Measurements from ENCODE around the gene ATP5PD. TPM values are rescaled to one million over a fixed set of nuclear protein-coding genes. Genes with fewer than 3 reads are reported as not detected.

Gene ATP5PD
- total RNA-seq, 1 donor from 2014 or later, result 277 TPM

DNA sequence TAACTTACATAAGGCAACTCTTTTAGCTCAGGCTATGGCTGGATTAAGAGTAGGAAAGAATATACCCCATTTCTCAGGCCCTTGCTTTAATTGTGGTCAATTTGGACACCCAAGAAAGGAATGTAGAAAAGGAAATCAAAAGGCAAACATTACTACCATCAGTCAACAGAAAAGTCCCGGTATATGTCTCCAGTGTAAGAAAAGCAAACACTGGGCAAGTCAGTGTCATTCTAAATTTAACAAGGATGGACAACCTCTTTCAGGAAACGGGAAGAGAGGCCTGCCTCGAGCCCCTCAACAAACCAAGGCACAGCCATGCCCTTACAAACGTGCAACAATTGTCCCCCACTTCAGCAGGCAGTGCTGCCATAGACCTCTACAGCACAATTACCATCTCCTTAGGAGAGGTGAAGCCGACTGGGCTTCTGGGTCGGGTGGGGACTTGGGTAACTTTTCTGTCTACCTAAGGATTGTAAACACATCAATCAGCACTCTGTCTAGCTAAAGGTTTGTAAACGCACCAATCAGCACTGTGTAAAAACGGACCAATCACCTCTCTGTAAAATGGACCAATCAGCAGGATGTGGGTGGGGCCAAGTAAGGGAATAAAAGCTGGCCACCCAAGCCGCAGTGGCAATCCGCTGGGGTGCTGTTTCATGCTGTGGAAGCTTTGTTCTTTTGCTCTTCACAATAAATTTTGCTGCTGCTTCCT, 21.9 kb downstream of the ATP5PD start:
- H3K27me3 ChIP-seq (ENCODE audit: control insufficient read depth, insufficient read depth, low read length), result no peaks in the 10 kb centered on the region
- DNase-seq (ENCODE audit: low read depth), result no peak
- H3K4me3 ChIP-seq (ENCODE audit: low read depth, low read length), result no peak overlapping the region
- TF ChIP-seq, protein P1, sequence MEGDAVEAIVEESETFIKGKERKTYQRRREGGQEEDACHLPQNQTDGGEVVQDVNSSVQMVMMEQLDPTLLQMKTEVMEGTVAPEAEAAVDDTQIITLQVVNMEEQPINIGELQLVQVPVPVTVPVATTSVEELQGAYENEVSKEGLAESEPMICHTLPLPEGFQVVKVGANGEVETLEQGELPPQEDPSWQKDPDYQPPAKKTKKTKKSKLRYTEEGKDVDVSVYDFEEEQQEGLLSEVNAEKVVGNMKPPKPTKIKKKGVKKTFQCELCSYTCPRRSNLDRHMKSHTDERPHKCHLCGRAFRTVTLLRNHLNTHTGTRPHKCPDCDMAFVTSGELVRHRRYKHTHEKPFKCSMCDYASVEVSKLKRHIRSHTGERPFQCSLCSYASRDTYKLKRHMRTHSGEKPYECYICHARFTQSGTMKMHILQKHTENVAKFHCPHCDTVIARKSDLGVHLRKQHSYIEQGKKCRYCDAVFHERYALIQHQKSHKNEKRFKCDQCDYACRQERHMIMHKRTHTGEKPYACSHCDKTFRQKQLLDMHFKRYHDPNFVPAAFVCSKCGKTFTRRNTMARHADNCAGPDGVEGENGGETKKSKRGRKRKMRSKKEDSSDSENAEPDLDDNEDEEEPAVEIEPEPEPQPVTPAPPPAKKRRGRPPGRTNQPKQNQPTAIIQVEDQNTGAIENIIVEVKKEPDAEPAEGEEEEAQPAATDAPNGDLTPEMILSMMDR (IDR thresholded peaks at IDR 0.05; ENCODE audit: insufficient read depth, low read length, severe bottlenecking), result no peak
- peaks cover 8% of the 10 kb centered on the region for H3K36me3 ChIP-seq (ENCODE audit: control insufficient read depth, insufficient read depth, low read length)
- no peak for FAIRE-seq

DNA sequence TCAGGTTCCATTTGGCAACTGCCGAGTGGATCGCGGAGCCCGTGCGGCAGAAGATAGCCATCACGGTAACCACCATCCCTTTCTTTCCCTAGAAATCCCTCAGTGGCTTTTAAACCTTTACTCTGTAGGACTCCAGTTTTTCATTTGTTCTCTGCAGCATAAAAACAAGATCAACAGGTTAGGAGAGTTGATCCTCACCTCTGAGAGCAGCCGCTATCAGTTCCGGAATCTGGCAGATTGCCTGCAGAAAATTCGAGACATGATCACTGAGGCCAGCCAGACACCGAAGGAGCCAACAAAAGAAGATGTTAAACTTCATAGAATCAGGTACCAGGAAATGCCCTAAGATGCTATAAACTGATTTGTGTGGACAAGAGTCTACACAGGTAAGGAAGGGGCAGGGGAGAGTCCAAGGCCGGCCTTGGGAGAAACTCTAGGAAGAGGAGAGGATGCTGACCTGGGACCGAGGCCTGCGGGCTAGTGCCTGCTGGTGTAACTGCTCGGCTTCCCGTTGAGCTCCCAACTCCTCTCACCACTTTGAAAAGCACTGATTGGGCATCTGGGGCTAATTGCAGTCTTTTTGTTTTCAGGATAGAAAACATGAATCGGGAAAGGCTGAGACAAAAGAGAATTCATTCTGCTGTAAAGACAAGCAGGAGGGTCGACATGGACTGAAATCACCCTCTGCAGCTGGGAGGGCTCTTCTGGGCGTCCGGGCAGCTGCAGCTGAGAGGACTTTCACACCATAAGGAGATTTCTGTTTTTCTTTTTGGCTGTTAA, 26.2 kb downstream of the ATP5PD start:
- TF ChIP-seq, protein P1 (IDR thresholded peaks at IDR 0.05; ENCODE audit: insufficient read depth, low read length, severe bottlenecking), result no peak
- FAIRE-seq, result no peak
- H3K4me3 ChIP-seq (ENCODE audit: low read depth, low read length), result no peak overlapping the region

DNA sequence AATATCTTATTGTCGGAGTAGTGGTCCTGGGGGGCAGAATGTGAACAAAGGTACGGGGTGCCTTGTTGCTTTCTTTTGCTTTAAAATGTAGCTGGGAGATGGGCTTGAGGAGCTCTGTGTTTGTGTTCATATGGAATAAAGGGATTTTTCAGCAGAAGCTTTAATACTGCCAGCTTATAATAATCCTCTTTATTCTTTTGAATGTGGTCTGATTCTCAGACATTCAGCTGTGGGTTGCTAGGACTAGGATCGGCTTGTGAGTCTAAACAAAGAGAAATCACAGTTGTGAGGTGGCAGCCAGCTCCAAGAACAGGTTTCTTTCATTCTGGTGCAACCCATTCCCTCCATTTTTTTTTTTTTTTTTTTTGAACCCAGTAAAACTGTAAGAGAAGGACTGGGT, 27.1 kb downstream of the ATP5PD start:
- Histone ChIP-seq H3K4me3 (ENCODE audit: low read depth, low read length) (no peak overlapping the region), H3K27me3 (ENCODE audit: control insufficient read depth, insufficient read depth, low read length) (no peaks in the 10 kb centered on the region), H3K36me3 (ENCODE audit: control insufficient read depth, insufficient read depth, low read length) (peaks cover 13% of the 10 kb centered on the region)
- DNase-seq (ENCODE audit: low read depth) (no peak), FAIRE-seq (no peak)
- TF ChIP-seq, protein P1 (IDR thresholded peaks at IDR 0.05; ENCODE audit: insufficient read depth, low read length, severe bottlenecking), result no peak

More for the DNA sequence above, 26.2 kb downstream of the ATP5PD start:
- DNase-seq (ENCODE audit: low read depth), result no peak
- no peaks in the 10 kb centered on the region for H3K27me3 ChIP-seq (ENCODE audit: control insufficient read depth, insufficient read depth, low read length)
- peaks cover 13% of the 10 kb centered on the region for H3K36me3 ChIP-seq (ENCODE audit: control insufficient read depth, insufficient read depth, low read length)

DNA sequence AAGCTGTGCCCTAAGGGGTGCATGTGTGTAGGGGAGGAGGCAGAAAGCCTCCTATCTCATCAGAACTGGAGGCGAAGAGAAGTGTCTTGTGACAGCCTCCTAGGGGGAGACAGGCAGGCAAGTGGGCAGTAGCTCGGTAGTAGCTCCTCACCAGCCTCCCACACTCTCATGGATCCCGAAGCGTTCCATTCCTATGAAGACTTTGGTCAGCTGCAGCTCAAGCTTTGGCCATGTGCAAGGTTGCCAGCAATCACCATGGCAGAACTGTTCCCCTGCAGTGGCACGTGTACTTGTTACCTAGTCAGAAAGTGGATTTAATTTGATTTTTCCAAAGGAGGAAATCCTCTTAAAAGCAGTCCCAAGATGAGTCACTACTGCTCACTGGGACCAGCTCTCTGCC, 27.6 kb downstream of the ATP5PD start:
- Histone ChIP-seq H3K36me3 (ENCODE audit: control insufficient read depth, insufficient read depth, low read length) (peaks cover 13% of the 10 kb centered on the region), H3K4me3 (ENCODE audit: low read depth, low read length) (no peak overlapping the region), H3K27me3 (ENCODE audit: control insufficient read depth, insufficient read depth, low read length) (no peaks in the 10 kb centered on the region)
- FAIRE-seq, result no peak
- DNase-seq (ENCODE audit: low read depth), result no peak
- TF ChIP-seq, protein P1 (IDR thresholded peaks at IDR 0.05; ENCODE audit: insufficient read depth, low read length, severe bottlenecking), result no peak

DNA sequence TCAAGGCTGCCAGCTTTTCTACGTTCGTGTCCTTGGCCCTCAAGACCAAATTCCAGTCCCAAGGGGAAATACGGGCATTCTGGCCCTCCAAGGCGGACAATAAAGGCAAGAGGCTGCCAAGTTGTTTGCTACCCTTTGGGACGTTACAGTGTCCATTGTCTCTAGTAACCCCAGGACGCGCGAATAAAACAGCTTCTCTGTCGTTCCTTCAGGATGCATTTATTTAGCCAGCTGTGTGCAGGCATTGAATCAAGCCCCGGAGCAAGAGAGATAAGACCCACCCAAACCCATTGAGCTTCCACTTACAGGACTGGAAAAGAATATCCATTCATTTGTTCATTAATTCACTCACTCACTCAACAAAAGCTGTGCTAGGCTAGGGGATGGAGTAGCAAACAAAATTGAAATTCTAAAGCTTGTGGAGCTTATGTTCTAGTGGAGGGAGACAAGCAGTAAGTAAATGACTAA, 33.6 kb downstream of the ATP5PD start:
- no peak for FAIRE-seq
- Histone ChIP-seq H3K4me3 (ENCODE audit: low read depth, low read length) (peak overlapping the region; percentile 98), H3K27me3 (ENCODE audit: control insufficient read depth, insufficient read depth, low read length) (no peaks in the 10 kb centered on the region)

More for the DNA sequence above, 33.6 kb downstream of the ATP5PD start:
- TF ChIP-seq, protein P1 (IDR thresholded peaks at IDR 0.05; ENCODE audit: insufficient read depth, low read length, severe bottlenecking), result no peak
- DNase-seq (ENCODE audit: low read depth), result no peak
- H3K36me3 ChIP-seq (ENCODE audit: control insufficient read depth, insufficient read depth, low read length), result peaks cover 2% of the 10 kb centered on the region
